ENCODE measurements around the gene MMP24.

MMP24 gene

GRCh38 chr20:35225319-35226125 is 968 bp upstream of the MMP24 start:
- no peak overlapping the region for H3K9ac ChIP-seq (ENCODE audit: low read length)
- no peak overlapping the region for H3K27ac ChIP-seq (ENCODE audit: low read depth, low read length)
- H3K36me3 ChIP-seq (ENCODE audit: control insufficient read depth, insufficient read depth, low read length): no peaks in the 10 kb centered on the region
- H3K4me3 ChIP-seq (ENCODE audit: low read depth, low read length): peak overlapping the region; percentile 65
- H3K9me3 ChIP-seq (ENCODE audit: control insufficient read depth, insufficient read depth, low read depth, low read length): no peaks in the 10 kb centered on the region
- H3K27me3 ChIP-seq (ENCODE audit: control insufficient read depth, insufficient read depth, low read length): peaks cover 47% of the 10 kb centered on the region
- peaks cover 24% of the 10 kb centered on the region for H3K4me1 ChIP-seq (ENCODE audit: control insufficient read depth, insufficient read depth, low read length)

GRCh38 chr20:35226884-35227681 is 593 bp downstream of the MMP24 start:
- Histone ChIP-seq H3K4me3 (ENCODE audit: low read depth, low read length) (peak overlapping the region; percentile 55), H3K9ac (ENCODE audit: low read length) (no peak overlapping the region), H3K36me3 (ENCODE audit: control insufficient read depth, insufficient read depth, low read length) (no peaks in the 10 kb centered on the region), H3K27me3 (ENCODE audit: control insufficient read depth, insufficient read depth, low read length) (peaks cover 47% of the 10 kb centered on the region), H3K27ac (ENCODE audit: low read depth, low read length) (no peak overlapping the region), H3K4me1 (ENCODE audit: control insufficient read depth, insufficient read depth, low read length) (peaks cover 19% of the 10 kb centered on the region), H3K9me3 (ENCODE audit: control insufficient read depth, insufficient read depth, low read depth, low read length) (no peaks in the 10 kb centered on the region)

- H3K36me3 ChIP-seq (ENCODE audit: control insufficient read depth, insufficient read depth, low read length): no peaks in the 10 kb centered on the region
- H3K27me3 ChIP-seq (ENCODE audit: control insufficient read depth, insufficient read depth, low read length): peaks cover 13% of the 10 kb centered on the region
- no peak overlapping the region for H3K9ac ChIP-seq (ENCODE audit: low read length)
- no peak overlapping the region for H3K27ac ChIP-seq (ENCODE audit: low read depth, low read length)
- peaks cover 3% of the 10 kb centered on the region; the same call in 1 of the 2 replicates for H3K9me3 ChIP-seq (ENCODE audit: control insufficient read depth, insufficient read depth, low read depth, low read length)
- peaks cover 3% of the 10 kb centered on the region; the same call in 1 of the 2 replicates for H3K4me1 ChIP-seq (ENCODE audit: control insufficient read depth, insufficient read depth, low read length)
- H3K4me3 ChIP-seq (ENCODE audit: low read depth, low read length): no peak overlapping the region
These were observed 6.1 kb downstream of the MMP24 start for GRCh38 chr20:35232575-35232974.

- no peak overlapping the region for H3K27ac ChIP-seq (ENCODE audit: low read depth, low read length)
- H3K9me3 ChIP-seq (ENCODE audit: control insufficient read depth, insufficient read depth, low read depth, low read length): peaks cover 3% of the 10 kb centered on the region; the same call in 1 of the 2 replicates
- no peaks in the 10 kb centered on the region for H3K27me3 ChIP-seq (ENCODE audit: control insufficient read depth, insufficient read depth, low read length)
- H3K4me3 ChIP-seq (ENCODE audit: low read depth, low read length): no peak overlapping the region
- H3K4me1 ChIP-seq (ENCODE audit: control insufficient read depth, insufficient read depth, low read length): peaks cover 13% of the 10 kb centered on the region
- no peak overlapping the region for H3K9ac ChIP-seq (ENCODE audit: low read length)
- no peaks in the 10 kb centered on the region for H3K36me3 ChIP-seq (ENCODE audit: control insufficient read depth, insufficient read depth, low read length)
These were observed 9.4 kb downstream of the MMP24 start for GRCh38 chr20:35235881-35236280.

- H3K36me3 ChIP-seq (ENCODE audit: control insufficient read depth, insufficient read depth, low read length): no peaks in the 10 kb centered on the region
- peaks cover 17% of the 10 kb centered on the region for H3K4me1 ChIP-seq (ENCODE audit: control insufficient read depth, insufficient read depth, low read length)
- H3K9ac ChIP-seq (ENCODE audit: low read length): no peak overlapping the region
- no peak overlapping the region for H3K27ac ChIP-seq (ENCODE audit: low read depth, low read length)
- H3K9me3 ChIP-seq (ENCODE audit: control insufficient read depth, insufficient read depth, low read depth, low read length): peaks cover 3% of the 10 kb centered on the region; the same call in 1 of the 2 replicates
- H3K27me3 ChIP-seq (ENCODE audit: control insufficient read depth, insufficient read depth, low read length): no peaks in the 10 kb centered on the region
- no peak overlapping the region for H3K4me3 ChIP-seq (ENCODE audit: low read depth, low read length)
These were observed 11.0 kb downstream of the MMP24 start for GRCh38 chr20:35237486-35237885.

- Histone ChIP-seq H3K4me3 (ENCODE audit: low read depth, low read length) (no peak overlapping the region), H3K36me3 (ENCODE audit: control insufficient read depth, insufficient read depth, low read length) (no peaks in the 10 kb centered on the region), H3K27me3 (ENCODE audit: control insufficient read depth, insufficient read depth, low read length) (no peaks in the 10 kb centered on the region), H3K27ac (ENCODE audit: low read depth, low read length) (no peak overlapping the region), H3K9ac (ENCODE audit: low read length) (no peak overlapping the region), H3K4me1 (ENCODE audit: control insufficient read depth, insufficient read depth, low read length) (peaks cover 17% of the 10 kb centered on the region), H3K9me3 (ENCODE audit: control insufficient read depth, insufficient read depth, low read depth, low read length) (peaks cover 3% of the 10 kb centered on the region; the same call in 1 of the 2 replicates)
These were observed 11.7 kb downstream of the MMP24 start for GRCh38 chr20:35238170-35238569.

GRCh38 chr20:35238735-35239134 is 12.2 kb downstream of the MMP24 start:
- no peaks in the 10 kb centered on the region for H3K36me3 ChIP-seq (ENCODE audit: control insufficient read depth, insufficient read depth, low read length)
- no peak overlapping the region for H3K27ac ChIP-seq (ENCODE audit: low read depth, low read length)
- peaks cover 17% of the 10 kb centered on the region for H3K4me1 ChIP-seq (ENCODE audit: control insufficient read depth, insufficient read depth, low read length)
- H3K9me3 ChIP-seq (ENCODE audit: control insufficient read depth, insufficient read depth, low read depth, low read length): peaks cover 3% of the 10 kb centered on the region; the same call in 1 of the 2 replicates
- H3K4me3 ChIP-seq (ENCODE audit: low read depth, low read length): no peak overlapping the region
- H3K27me3 ChIP-seq (ENCODE audit: control insufficient read depth, insufficient read depth, low read length): no peaks in the 10 kb centered on the region
- H3K9ac ChIP-seq (ENCODE audit: low read length): no peak overlapping the region

GRCh38 chr20:35240083-35240810 is 13.8 kb downstream of the MMP24 start:
- Histone ChIP-seq H3K4me3 (ENCODE audit: low read depth, low read length) (no peak overlapping the region), H3K27me3 (ENCODE audit: control insufficient read depth, insufficient read depth, low read length) (no peaks in the 10 kb centered on the region), H3K36me3 (ENCODE audit: control insufficient read depth, insufficient read depth, low read length) (no peaks in the 10 kb centered on the region), H3K9me3 (ENCODE audit: control insufficient read depth, insufficient read depth, low read depth, low read length) (peaks cover 3% of the 10 kb centered on the region; the same call in 1 of the 2 replicates), H3K4me1 (ENCODE audit: control insufficient read depth, insufficient read depth, low read length) (peaks cover 17% of the 10 kb centered on the region), H3K9ac (ENCODE audit: low read length) (no peak overlapping the region), H3K27ac (ENCODE audit: low read depth, low read length) (no peak overlapping the region)

- no peaks in the 10 kb centered on the region for H3K27me3 ChIP-seq (ENCODE audit: control insufficient read depth, insufficient read depth, low read length)
- H3K27ac ChIP-seq (ENCODE audit: low read depth, low read length): no peak overlapping the region
These were observed 14.4 kb downstream of the MMP24 start for GRCh38 chr20:35240811-35241293.

GRCh38 chr20:35243317-35243716 is 16.8 kb downstream of the MMP24 start:
- no peaks in the 10 kb centered on the region for H3K9me3 ChIP-seq (ENCODE audit: control insufficient read depth, insufficient read depth, low read depth, low read length)

More at GRCh38 chr20:35240811-35241293, 14.4 kb downstream of the MMP24 start:
- Histone ChIP-seq H3K4me1 (ENCODE audit: control insufficient read depth, insufficient read depth, low read length) (peaks cover 17% of the 10 kb centered on the region), H3K4me3 (ENCODE audit: low read depth, low read length) (no peak overlapping the region), H3K36me3 (ENCODE audit: control insufficient read depth, insufficient read depth, low read length) (no peaks in the 10 kb centered on the region), H3K9me3 (ENCODE audit: control insufficient read depth, insufficient read depth, low read depth, low read length) (peaks cover 3% of the 10 kb centered on the region; the same call in 1 of the 2 replicates), H3K9ac (ENCODE audit: low read length) (no peak overlapping the region)

More at GRCh38 chr20:35243317-35243716, 16.8 kb downstream of the MMP24 start:
- peaks cover 17% of the 10 kb centered on the region for H3K4me1 ChIP-seq (ENCODE audit: control insufficient read depth, insufficient read depth, low read length)
- peaks cover 4% of the 10 kb centered on the region; the same call in 1 of the 2 replicates for H3K36me3 ChIP-seq (ENCODE audit: control insufficient read depth, insufficient read depth, low read length)
- no peaks in the 10 kb centered on the region for H3K27me3 ChIP-seq (ENCODE audit: control insufficient read depth, insufficient read depth, low read length)
- no peak overlapping the region for H3K9ac ChIP-seq (ENCODE audit: low read length)
- H3K27ac ChIP-seq (ENCODE audit: low read depth, low read length): no peak overlapping the region
- H3K4me3 ChIP-seq (ENCODE audit: low read depth, low read length): no peak overlapping the region
